Esophagus squamous epithelium (tissue), 5 donors: ENCODE data around the gene LCE1A. TPM values are rescaled to one million over a fixed set of nuclear protein-coding genes. Genes with fewer than 3 reads are reported as not detected.

Experiments
- DNase-seq: peaks from one replicate; lab custom pipeline; 2025; lab: John Stamatoyannopoulos, UW
- H3K27ac ChIP-seq, 4 donors: fragments of 200-600 bp; sonication (generic); one replicate each; pipeline ENCODE4 v1.5.1; 2016 to 2019; ENCODE audit warnings: mild to moderate bottlenecking in 1 of 4
- H3K27me3 ChIP-seq, 4 donors: fragments of 200-600 bp; sonication (generic); 1 replicate in 3 of 4; 2 replicates in 1 of 4; pipeline versions ENCODE4 v1.5.1 to v1.6.0; 2017 to 2021; ENCODE audit warnings: antibody characterized with exemption in 1 of 4
- H3K36me3 ChIP-seq, 3 donors: fragments of 200-600 bp; sonication (generic); one replicate each; pipeline ENCODE4 v1.5.1; 2016 to 2019
- H3K4me1 ChIP-seq, 3 donors: fragments of 200-600 bp; sonication (generic); one replicate each; pipeline ENCODE4 v1.5.1; 2017 to 2019
- H3K4me3 ChIP-seq, 4 donors: fragments of 200-600 bp; sonication (generic); 1 replicate in 3 of 4; 2 replicates in 1 of 4; pipeline ENCODE4 v1.5.1; 2016 to 2019; ENCODE audit warnings: mild to moderate bottlenecking in 2 of 4, moderate library complexity in 1 of 4
- H3K9me3 ChIP-seq, 3 donors: fragments of 200-600 bp; sonication (generic); one replicate each; pipeline ENCODE4 v1.5.1; 2016 to 2019
- POLR2A ChIP-seq, 4 donors: fragments of 450-650 bp; IDR thresholded peaks; one replicate each; pipeline ENCODE4 v1.6.1; 2017; ENCODE audit warnings: antibody characterized with exemption in 4 of 4, mild to moderate bottlenecking in 4 of 4, moderate library complexity in 3 of 4
- WGBS, 2 donors: methylation state at CpG; one replicate each; pipeline ENCODE4 v1.1.5; 2018; 5-methylcytosine and 5-hydroxymethylcytosine counted together
- intact Hi-C: fragments of 100-400 bp; cut with DNase I; formaldehyde crosslinking; loops from one replicate; pipeline ENCODE4 v1.15.0; 2022
- total RNA-seq, 4 donors: library from RNA; depleted of rRNA; stranded (reverse); fragments of >200 nt; gene quantifications; one replicate each; pipeline ENCODE4 v1.1.0, GENCODE V29; 2016
- TF ChIP-seq, protein P1 (sequence below), 6 experiments: fragments of 450-650 bp in 4 of 6; fragments of 200-600 bp in 2 of 6; sonication (generic) in 2 of 6; IDR thresholded peaks; one replicate each; pipeline ENCODE4 v1.5.1; 2016 to 2019; ENCODE audit warnings: antibody characterized with exemption in 6 of 6, mild to moderate bottlenecking in 4 of 6, moderate library complexity in 4 of 6
- donor health status: DM: yes; HTN: yes; CAD: no.

The LCE1A gene, protein sequence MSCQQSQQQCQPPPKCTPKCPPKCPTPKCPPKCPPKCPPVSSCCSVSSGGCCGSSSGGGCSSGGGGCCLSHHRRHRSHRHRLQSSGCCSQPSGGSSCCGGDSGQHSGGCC
- not detected for total RNA-seq

GRCh38 chr1:152827173-152827572 lies at the start of gene LCE1A:
LCE1A (plus strand) TSS chr1:152827473; CDS start chr1:152827473, 0 bp downstream.
- no peak for TF ChIP-seq POLR2A (IDR thresholded peaks at IDR 0.05)
- TF ChIP-seq, protein P1, sequence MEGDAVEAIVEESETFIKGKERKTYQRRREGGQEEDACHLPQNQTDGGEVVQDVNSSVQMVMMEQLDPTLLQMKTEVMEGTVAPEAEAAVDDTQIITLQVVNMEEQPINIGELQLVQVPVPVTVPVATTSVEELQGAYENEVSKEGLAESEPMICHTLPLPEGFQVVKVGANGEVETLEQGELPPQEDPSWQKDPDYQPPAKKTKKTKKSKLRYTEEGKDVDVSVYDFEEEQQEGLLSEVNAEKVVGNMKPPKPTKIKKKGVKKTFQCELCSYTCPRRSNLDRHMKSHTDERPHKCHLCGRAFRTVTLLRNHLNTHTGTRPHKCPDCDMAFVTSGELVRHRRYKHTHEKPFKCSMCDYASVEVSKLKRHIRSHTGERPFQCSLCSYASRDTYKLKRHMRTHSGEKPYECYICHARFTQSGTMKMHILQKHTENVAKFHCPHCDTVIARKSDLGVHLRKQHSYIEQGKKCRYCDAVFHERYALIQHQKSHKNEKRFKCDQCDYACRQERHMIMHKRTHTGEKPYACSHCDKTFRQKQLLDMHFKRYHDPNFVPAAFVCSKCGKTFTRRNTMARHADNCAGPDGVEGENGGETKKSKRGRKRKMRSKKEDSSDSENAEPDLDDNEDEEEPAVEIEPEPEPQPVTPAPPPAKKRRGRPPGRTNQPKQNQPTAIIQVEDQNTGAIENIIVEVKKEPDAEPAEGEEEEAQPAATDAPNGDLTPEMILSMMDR (IDR thresholded peaks at IDR 0.05), result no peak
- Histone ChIP-seq H3K27ac (no peak within 1 kb of the TSS), H3K36me3 (no peaks in the 10 kb centered on the region), H3K9me3 (no peaks in the 10 kb centered on the region), H3K4me1 (no peaks in the 10 kb centered on the region), H3K4me3 (no peak within 1 kb of the TSS), H3K27me3 (peaks cover 0 to 7% (median 0%) of the 10 kb centered on the region in 4 donors)
- no peak for DNase-seq
- WGBS, 2 donors, result 80 to 89% methylated on average over 2 of the region's 2 CpGs
- intact Hi-C loops, result no loop called here

DNA sequence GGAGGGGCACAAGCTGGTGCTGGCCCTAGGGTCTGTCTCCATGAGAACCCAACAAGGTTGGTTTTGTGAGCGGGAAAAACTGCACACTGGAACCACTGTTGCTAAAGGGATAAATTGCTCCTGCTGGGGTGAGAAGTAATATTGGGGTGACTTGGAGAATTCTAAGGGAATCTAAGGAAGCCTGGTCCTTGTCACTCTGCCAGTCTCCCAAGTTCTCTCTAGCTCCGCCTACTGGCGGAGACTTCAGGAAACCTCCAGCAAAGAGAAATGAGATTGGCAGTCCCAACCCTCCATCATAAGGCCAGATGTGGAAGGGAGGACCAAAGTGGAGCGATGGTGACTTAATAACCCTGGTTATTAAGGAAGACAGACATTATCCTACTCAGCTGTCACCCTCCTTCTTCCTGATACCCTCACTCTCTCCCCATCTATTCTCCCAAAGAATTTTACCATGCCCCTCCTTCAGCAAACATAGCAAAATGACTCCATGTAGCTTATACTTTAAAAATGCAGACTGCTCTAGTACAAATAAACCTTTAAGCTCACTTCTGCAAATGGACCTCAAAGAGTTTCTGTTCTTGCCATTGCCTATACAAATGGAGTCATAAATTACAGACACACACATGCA lies 49.6 kb upstream of the LCE1A start:
- 8 to 47% methylated on average over 2 to 4 of the region's 4 CpGs for WGBS, 2 donors
- intact Hi-C loops, result no loop called here
- no peaks in the 10 kb centered on the region for H3K36me3 ChIP-seq
- H3K4me3 ChIP-seq, result no peak overlapping the region
- H3K9me3 ChIP-seq, result no peaks in the 10 kb centered on the region
- peaks cover 0 to 3% (median 0%) of the 10 kb centered on the region in 4 donors for H3K27me3 ChIP-seq
- H3K27ac ChIP-seq, result no peak overlapping the region
- TF ChIP-seq, protein P1 (IDR thresholded peaks at IDR 0.05), result peak in 3 of 6 experiments; percentile 14 to 57 (median 19)
- TF ChIP-seq POLR2A (IDR thresholded peaks at IDR 0.05), result no peak
- H3K4me1 ChIP-seq, result no peaks in the 10 kb centered on the region
- no peak for DNase-seq

DNA sequence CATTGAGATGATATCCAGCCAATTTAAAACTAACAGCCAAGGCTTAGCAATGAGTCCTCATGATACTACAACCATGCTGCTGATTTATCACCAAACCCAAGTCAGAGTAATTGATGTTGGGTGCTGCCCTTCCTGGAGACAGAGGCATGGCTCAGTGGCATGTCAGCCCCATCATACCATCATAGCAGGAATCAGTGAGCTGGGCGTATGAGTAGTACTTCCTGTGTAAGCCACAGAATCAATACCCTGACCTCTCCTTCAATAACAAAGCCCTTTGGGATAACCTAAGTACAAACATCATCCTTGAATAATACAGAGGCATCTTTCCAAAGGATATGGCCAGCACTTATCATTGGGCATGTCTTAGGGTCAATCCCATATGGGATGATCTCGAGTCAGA lies 44.2 kb upstream of the LCE1A start:
- Histone ChIP-seq H3K36me3 (no peaks in the 10 kb centered on the region), H3K27ac (no peak overlapping the region), H3K27me3 (no peaks in the 10 kb centered on the region), H3K9me3 (no peaks in the 10 kb centered on the region), H3K4me3 (no peak overlapping the region), H3K4me1 (peaks cover 0 to 11% (median 10%) of the 10 kb centered on the region in 3 donors)
- no peak for DNase-seq
- intact Hi-C loops, result no loop called here
- WGBS, 2 donors, result 56 to 70% methylated on average over 2 of the region's 2 CpGs
- TF ChIP-seq POLR2A (IDR thresholded peaks at IDR 0.05), result no peak
- TF ChIP-seq, protein P1 (IDR thresholded peaks at IDR 0.05), result no peak

DNA sequence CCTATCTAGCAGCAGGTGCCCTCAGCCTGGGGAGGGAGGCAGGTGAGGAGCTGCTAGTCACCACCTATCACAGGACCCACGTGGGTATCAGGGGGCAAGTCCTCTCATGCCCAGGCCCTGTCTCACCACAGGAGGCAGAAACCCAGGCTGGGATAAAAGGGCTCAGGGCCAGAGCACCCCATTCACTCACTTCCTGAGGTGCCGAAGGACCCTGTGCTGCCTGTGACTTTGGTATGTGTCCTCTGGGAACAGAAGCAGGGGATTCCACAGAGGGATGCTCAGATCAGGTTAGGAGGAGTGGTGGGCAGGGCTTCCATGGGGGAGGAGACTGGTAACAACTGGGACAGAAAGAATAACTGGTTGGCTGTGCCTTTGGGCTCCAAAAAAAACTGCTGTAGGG lies 41.2 kb upstream of the LCE1A start, which contains the start of gene LCE1E:
LCE1E (plus strand) TSS at position 181 of the 400 bp plus-strand sequence. CDS start 1,043 bp downstream, outside the sequence.
- Histone ChIP-seq H3K4me1 (peaks cover 0 to 11% (median 10%) of the 10 kb centered on the region in 3 donors), H3K27ac (no peak within 1 kb of the TSS), H3K36me3 (no peaks in the 10 kb centered on the region), H3K9me3 (no peaks in the 10 kb centered on the region), H3K27me3 (no peaks in the 10 kb centered on the region), H3K4me3 (no peak within 1 kb of the TSS)
- 35 to 50% methylated on average over 1 to 2 of the region's 2 CpGs for WGBS, 2 donors
- no peak for DNase-seq
- TF ChIP-seq, protein P1 (IDR thresholded peaks at IDR 0.05), result peak in 1 of 6 experiments; percentile 27
- no peak for TF ChIP-seq POLR2A (IDR thresholded peaks at IDR 0.05)
- intact Hi-C loops, result no loop called here

- no peaks in the 10 kb centered on the region for H3K9me3 ChIP-seq
- 58 to 62% methylated on average over 4 of the region's 4 CpGs for WGBS, 2 donors
- no peaks in the 10 kb centered on the region for H3K36me3 ChIP-seq
- H3K4me3 ChIP-seq, result no peak overlapping the region
- intact Hi-C loops, result no loop called here
- DNase-seq, result no peak
- H3K27me3 ChIP-seq, result no peaks in the 10 kb centered on the region
- TF ChIP-seq POLR2A (IDR thresholded peaks at IDR 0.05), result no peak
- TF ChIP-seq, protein P1 (IDR thresholded peaks at IDR 0.05), result no peak
- H3K4me1 ChIP-seq, result no peaks in the 10 kb centered on the region
- no peak overlapping the region for H3K27ac ChIP-seq
Observed at GRCh38 chr1:152795686-152796085, 31.6 kb upstream of the LCE1A start.
